HG03558 (cell line): ENCODE measurements around the gene CDK17.
"Not testable (repeated sequence)": the region's sequence is repeated elsewhere in the genome, so short reads cannot be mapped to it uniquely, and the experiment has no call there.

Experiments used
- ATAC-seq: cut with Tn5 transposase; IDR thresholded peaks from one replicate; pipeline ENCODE4 v1.9.1; 2021; ENCODE audit warnings: moderate number of reproducible peaks; ENCODE audit not compliant: unreplicated experiment; ENCODE audit errors: extremely low read depth

Gene CDK17

DNA sequence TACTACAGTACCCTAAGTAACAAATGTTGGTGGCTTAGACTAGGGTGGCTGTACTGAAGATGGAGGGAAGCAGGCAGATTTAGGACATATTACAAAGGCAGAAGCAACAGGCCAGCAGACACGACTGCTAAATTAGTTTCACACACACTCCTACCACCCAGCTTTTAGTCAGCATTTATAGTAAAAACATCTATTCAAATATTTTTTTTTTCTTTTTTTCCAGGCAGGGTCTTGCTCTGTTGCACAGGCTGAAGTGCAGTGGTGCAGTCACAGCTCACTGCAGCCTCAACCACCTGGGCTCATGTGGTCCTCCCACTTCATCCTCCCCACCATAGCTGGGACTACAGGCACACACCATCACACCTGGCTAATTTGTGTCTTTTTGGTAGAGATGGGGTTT, 72.9 kb downstream of the CDK17 start:
- ATAC-seq: peak; percentile 67

- no peak for ATAC-seq
Measured at GRCh38 chr12:96326628-96327227, 73.5 kb downstream of the CDK17 start.

DNA sequence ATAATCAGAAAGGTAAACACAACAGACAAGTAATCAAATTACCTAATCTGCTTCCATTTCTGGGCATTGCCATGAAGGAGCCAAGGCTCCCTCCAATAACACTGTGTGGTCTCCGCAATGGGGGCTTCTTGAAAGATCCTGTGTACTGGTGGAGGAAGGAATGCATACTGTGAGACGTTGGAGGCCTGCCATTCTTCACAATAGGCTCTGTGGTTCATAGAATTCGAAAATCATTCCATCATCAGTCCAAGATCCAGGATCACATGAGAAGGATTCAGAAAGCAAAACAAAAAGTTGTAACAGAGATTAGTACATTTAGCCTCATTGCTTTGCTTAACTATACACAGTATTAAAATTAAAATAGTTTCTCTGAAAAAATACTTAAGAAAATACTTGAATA, 76.3 kb downstream of the CDK17 start:
- ATAC-seq: no peak

- ATAC-seq: no peak
Measured at GRCh38 chr12:96322720-96323119, 77.5 kb downstream of the CDK17 start.

DNA sequence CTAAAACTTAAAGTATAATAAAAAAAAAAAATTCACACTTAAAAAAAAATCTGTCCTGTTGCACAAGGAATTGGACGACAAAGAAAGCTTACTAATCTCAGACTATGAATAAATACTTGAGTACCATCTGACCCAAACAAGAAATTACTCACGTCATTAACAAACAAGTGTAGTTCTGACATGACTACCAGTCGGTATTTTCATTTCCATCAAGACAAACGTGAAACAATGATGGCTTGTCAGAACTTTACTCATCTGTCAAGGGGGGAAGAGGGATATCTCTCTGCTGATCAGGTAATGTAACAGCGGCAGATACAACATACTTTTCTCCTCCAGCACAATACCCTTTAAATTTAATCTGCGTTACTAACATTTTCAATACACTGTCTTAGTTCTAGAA, 78.3 kb downstream of the CDK17 start:
- no peak for ATAC-seq

GRCh38 chr12:96317801-96318200, 82.4 kb downstream of the CDK17 start:
- not testable (repeated sequence) for ATAC-seq

GRCh38 chr12:96315741-96316481, 84.3 kb downstream of the CDK17 start:
- not testable (repeated sequence) for ATAC-seq

- no peak for ATAC-seq
Measured at GRCh38 chr12:96314723-96315122, 85.5 kb downstream of the CDK17 start.

GRCh38 chr12:96313606-96314005, 86.6 kb downstream of the CDK17 start:
- no peak for ATAC-seq

GRCh38 chr12:96311191-96311590, 89.0 kb downstream of the CDK17 start:
- ATAC-seq: no peak

DNA sequence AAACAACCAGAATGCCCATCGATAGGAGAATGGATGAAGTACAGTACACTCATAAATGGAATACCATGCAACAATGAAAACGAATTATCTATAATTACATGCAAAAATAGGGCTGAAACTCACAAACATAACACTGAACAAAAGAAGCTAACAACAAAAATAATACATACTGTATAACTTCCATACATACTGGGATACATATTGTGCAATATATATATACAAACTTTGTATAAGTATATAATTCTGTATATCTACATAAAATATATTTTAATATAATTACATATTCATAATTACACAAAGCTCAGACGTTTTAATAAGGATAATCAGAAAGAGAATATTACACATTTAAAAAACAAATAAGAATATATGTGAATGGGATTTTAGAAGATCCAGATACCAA, 90.2 kb downstream of the CDK17 start:
- ATAC-seq: no peak

DNA sequence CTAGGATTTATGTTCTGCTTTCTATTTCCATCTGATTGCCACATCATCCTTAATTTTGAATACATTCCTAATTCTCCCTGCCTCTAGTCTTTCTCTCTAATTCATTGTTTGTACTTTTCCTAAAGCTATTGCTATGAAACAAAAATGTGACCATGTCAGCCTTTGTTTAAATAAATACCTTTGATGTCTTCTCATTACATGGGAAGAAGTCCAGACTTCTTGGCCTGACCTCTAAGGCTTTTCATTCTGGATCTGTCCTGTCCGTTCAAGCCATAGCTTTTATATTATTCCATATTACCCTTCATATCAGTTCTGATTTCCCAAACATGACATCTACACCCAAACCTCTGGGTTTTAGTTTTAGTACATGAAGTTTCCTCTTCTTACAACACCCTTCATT, 91.4 kb downstream of the CDK17 start:
- no peak for ATAC-seq

DNA sequence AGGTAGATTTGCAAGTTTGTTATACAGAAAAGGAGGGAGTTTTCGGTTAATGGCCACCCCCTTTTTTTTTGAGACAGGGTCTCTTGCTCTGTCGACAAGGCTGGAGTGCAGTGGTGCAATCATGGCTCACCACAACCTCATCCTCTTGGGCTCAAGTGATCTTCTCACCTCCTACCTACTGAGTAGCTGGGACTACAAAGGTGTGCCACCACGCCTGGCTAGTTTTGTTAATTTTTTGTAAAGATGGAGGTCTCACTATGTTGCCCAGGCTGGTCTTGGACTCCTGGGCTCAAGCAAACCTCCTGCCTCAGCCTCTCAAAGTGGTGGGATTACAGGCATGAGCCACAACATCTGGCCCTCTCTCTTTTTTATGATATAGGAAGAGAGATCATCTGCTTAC, 94.6 kb downstream of the CDK17 start:
- ATAC-seq: no peak

DNA sequence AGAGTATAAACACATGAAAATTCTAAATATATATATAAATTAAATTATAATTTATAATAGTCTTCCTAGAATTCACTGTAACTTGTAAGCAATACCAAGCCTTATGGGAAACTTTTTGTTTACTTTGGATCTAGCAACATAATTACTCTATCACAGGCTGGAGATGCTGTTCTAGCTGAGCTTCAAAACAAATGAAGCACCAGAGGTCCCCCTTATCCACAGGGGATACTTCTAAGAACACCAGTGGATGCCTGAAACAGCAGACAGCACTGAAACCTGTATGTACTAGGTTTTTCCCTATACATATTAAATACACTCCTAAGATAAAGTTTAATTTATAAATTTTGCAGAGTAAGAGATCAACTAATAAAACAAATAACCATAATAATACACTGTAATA, 96.6 kb downstream of the CDK17 start:
- no peak for ATAC-seq

- no peak for ATAC-seq
Measured at GRCh38 chr12:96302687-96303310, 97.4 kb downstream of the CDK17 start.

- ATAC-seq: no peak
Measured at GRCh38 chr12:96301732-96302131, 98.5 kb downstream of the CDK17 start.

- no peak for ATAC-seq
Measured at GRCh38 chr12:96300064-96300463, 100.2 kb downstream of the CDK17 start.

DNA sequence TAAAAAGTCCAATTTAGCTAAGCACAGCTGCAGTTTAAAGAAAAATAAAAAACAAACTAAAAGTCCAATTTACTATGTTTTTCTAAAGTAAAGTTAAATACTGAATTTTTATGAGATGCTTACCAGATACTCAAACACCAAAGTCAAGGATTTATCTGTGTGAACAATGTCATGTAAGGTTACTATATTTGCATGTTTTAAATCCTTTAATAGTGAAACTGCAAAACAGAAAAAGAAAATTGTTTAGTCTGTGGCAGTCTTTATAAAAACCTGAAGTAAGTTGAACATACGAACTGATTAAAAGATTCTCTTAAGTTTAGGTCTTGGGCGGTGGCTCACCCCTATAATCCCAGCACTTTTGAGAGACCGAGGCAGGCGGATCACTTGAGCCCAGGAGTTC, 102.7 kb downstream of the CDK17 start:
- no peak for ATAC-seq

GRCh38 chr12:96295532-96296160, 104.6 kb downstream of the CDK17 start:
- ATAC-seq: no peak

- ATAC-seq: no peak
Measured at GRCh38 chr12:96294831-96295230, 105.4 kb downstream of the CDK17 start.

GRCh38 chr12:96293093-96293492, 107.1 kb downstream of the CDK17 start:
- no peak for ATAC-seq
